Neural crest cell (in vitro differentiated cells): ENCODE data around the gene CNPY1. TPM values are rescaled to one million over a fixed set of nuclear protein-coding genes. Genes with fewer than 3 reads are reported as not detected.

ENCODE experiments used
- DNase-seq: peaks from one replicate; pipeline ENCODE4 v3.0.0; 2021; ENCODE audit warnings: low read depth, mixed read lengths, low spot score
- H3K27ac Mint-ChIP-seq: one replicate; pipeline ENCODE4 v1.8.0; 2021; ENCODE audit warnings: mild to moderate bottlenecking, mixed read lengths; ENCODE audit not compliant: unreplicated experiment
- H3K27me3 Mint-ChIP-seq: 2 replicates; pipeline ENCODE4 v1.8.0; 2021; ENCODE audit warnings: low read depth, mild to moderate bottlenecking, mixed read lengths
- H3K36me3 Mint-ChIP-seq: 2 replicates; pipeline ENCODE4 v1.8.0; 2021; ENCODE audit warnings: low read depth, mild to moderate bottlenecking, mixed read lengths
- H3K4me1 Mint-ChIP-seq: 2 replicates; pipeline ENCODE4 v1.8.0; 2021; ENCODE audit warnings: mixed read lengths
- H3K4me3 Mint-ChIP-seq: one replicate; pipeline ENCODE4 v1.8.0; 2021; ENCODE audit warnings: mild to moderate bottlenecking, mixed read lengths
- H3K9me3 Mint-ChIP-seq: 2 replicates; pipeline ENCODE4 v1.8.0; 2021; ENCODE audit warnings: mixed read lengths
- CTCF ChIP-seq: fragments of 200-600 bp; sonication (generic); conservative IDR thresholded peaks from 2 replicates; pipeline ENCODE4 v1.5.0; 2021; ENCODE audit warnings: antibody characterized with exemption, mild to moderate bottlenecking
- total RNA-seq: library from RNA; stranded (reverse); gene quantifications from 2 replicates; pipeline ENCODE4 v1.2.1, GENCODE V29; 2021

Gene CNPY1
- total RNA-seq, 1 donor from 2014 or later: 2.4 TPM

- no peak overlapping the region for H3K4me3 Mint-ChIP-seq
- peaks cover 18% of the 10 kb centered on the region for H3K27me3 Mint-ChIP-seq
- H3K9me3 Mint-ChIP-seq: no peaks in the 10 kb centered on the region
- no peak overlapping the region for H3K27ac Mint-ChIP-seq
- no peaks in the 10 kb centered on the region for H3K36me3 Mint-ChIP-seq
- DNase-seq: no peak
- H3K4me1 Mint-ChIP-seq: peaks cover 13% of the 10 kb centered on the region
- TF ChIP-seq CTCF: no peak
These were observed 39.6 kb upstream of the CNPY1 start for GRCh38 chr7:155585951-155586350.

- no peak for DNase-seq
- no peaks in the 10 kb centered on the region for H3K9me3 Mint-ChIP-seq
- no peaks in the 10 kb centered on the region for H3K36me3 Mint-ChIP-seq
- peak overlapping the region; percentile 1 for H3K27ac Mint-ChIP-seq
- H3K4me3 Mint-ChIP-seq: no peak overlapping the region
- H3K27me3 Mint-ChIP-seq: peaks cover 19% of the 10 kb centered on the region
- no peak for TF ChIP-seq CTCF
- peaks cover 8% of the 10 kb centered on the region for H3K4me1 Mint-ChIP-seq
These were observed 39.2 kb upstream of the CNPY1 start for GRCh38 chr7:155585532-155585895.

- no peak for DNase-seq
These were observed 38.6 kb upstream of the CNPY1 start for GRCh38 chr7:155584763-155585531.

GRCh38 chr7:155584261-155584660, 37.9 kb upstream of the CNPY1 start:
- Mint-ChIP-seq H3K27me3 (peaks cover 21% of the 10 kb centered on the region), H3K9me3 (no peaks in the 10 kb centered on the region)
- no peak for DNase-seq

More at GRCh38 chr7:155584763-155585531, 38.6 kb upstream of the CNPY1 start:
- Mint-ChIP-seq H3K4me1 (peaks cover 3% of the 10 kb centered on the region), H3K27ac (peak overlapping the region; percentile 1), H3K4me3 (no peak overlapping the region), H3K9me3 (no peaks in the 10 kb centered on the region), H3K36me3 (no peaks in the 10 kb centered on the region), H3K27me3 (peaks cover 21% of the 10 kb centered on the region)
- no peak for TF ChIP-seq CTCF

GRCh38 chr7:155583636-155584035, 37.3 kb upstream of the CNPY1 start:
- Mint-ChIP-seq H3K4me3 (no peak overlapping the region), H3K36me3 (no peaks in the 10 kb centered on the region), H3K27ac (no peak overlapping the region), H3K27me3 (peaks cover 21% of the 10 kb centered on the region), H3K9me3 (no peaks in the 10 kb centered on the region), H3K4me1 (no peaks in the 10 kb centered on the region)
- DNase-seq: no peak
- no peak for TF ChIP-seq CTCF

More at GRCh38 chr7:155584261-155584660, 37.9 kb upstream of the CNPY1 start:
- Mint-ChIP-seq H3K36me3 (no peaks in the 10 kb centered on the region), H3K4me1 (no peaks in the 10 kb centered on the region), H3K27ac (no peak overlapping the region), H3K4me3 (no peak overlapping the region)
- no peak for TF ChIP-seq CTCF
